PC-9 (cell line): Measurements from ENCODE around the gene CTAGE1.

Source experiments
- EZH2 ChIP-seq: fragments of 200-600 bp; sonication (generic); IDR thresholded peaks from 2 replicates; pipeline ENCODE4 v1.8.0; 2017; ENCODE audit warnings: antibody characterized with exemption, low read depth
- TF ChIP-seq, protein P1 (sequence below): fragments of 200-600 bp; sonication (generic); conservative IDR thresholded peaks from 2 replicates; pipeline ENCODE4 v1.6.1; 2017; ENCODE audit warnings: mixed run types, antibody characterized with exemption, mild to moderate bottlenecking, moderate library complexity

DNA sequence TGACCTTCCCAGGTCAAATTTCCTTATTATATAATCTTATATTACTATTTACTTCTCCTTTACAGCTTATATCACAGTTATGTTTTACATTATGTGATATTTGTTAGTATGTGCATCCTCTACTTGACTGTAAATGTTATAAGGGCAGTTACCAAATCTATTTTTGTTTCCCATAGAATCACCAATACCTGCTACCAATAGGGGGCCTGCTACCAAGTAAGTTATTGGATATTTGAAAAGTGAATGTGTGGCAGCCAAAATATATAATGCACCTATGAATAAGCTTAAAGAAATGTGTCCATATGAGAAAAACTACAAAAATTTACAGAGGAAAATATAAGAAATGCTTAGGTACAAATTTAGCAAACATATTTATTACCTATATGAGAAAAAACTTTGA, 23.9 kb upstream of the CTAGE1 start:
- TF ChIP-seq, protein P1, sequence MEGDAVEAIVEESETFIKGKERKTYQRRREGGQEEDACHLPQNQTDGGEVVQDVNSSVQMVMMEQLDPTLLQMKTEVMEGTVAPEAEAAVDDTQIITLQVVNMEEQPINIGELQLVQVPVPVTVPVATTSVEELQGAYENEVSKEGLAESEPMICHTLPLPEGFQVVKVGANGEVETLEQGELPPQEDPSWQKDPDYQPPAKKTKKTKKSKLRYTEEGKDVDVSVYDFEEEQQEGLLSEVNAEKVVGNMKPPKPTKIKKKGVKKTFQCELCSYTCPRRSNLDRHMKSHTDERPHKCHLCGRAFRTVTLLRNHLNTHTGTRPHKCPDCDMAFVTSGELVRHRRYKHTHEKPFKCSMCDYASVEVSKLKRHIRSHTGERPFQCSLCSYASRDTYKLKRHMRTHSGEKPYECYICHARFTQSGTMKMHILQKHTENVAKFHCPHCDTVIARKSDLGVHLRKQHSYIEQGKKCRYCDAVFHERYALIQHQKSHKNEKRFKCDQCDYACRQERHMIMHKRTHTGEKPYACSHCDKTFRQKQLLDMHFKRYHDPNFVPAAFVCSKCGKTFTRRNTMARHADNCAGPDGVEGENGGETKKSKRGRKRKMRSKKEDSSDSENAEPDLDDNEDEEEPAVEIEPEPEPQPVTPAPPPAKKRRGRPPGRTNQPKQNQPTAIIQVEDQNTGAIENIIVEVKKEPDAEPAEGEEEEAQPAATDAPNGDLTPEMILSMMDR = no peak
- TF ChIP-seq EZH2 = no peak
